HG03064 (cell line): Measurements from ENCODE around the gene RPAIN.
A peak's percentile ranks its signal among the peaks of the same experiment; 100 is the strongest.

ENCODE experiments used
- ATAC-seq: cut with Tn5 transposase; IDR thresholded peaks from one replicate; pipeline ENCODE4 v1.9.1; 2021; ENCODE audit warnings: low read depth; ENCODE audit not compliant: unreplicated experiment

RPAIN gene

GRCh38 chr17:5419959-5420653 is at the start of gene RPAIN:
TSS of gene RPAIN (plus strand) at chr17:5420182. CDS start at chr17:5420211, 29 bp downstream.
- peak; percentile 61 for ATAC-seq

- no peak for ATAC-seq
Measured at GRCh38 chr17:5370411-5370810, 49.6 kb upstream of the RPAIN start.

GRCh38 chr17:5373112-5373511 is 46.9 kb upstream of the RPAIN start:
- ATAC-seq: no peak

- no peak for ATAC-seq
Measured at GRCh38 chr17:5378566-5379207, 41.3 kb upstream of the RPAIN start.

- no peak for ATAC-seq
Measured at GRCh38 chr17:5379351-5380107, 40.5 kb upstream of the RPAIN start.

GRCh38 chr17:5380491-5381135 is 39.4 kb upstream of the RPAIN start:
- no peak for ATAC-seq

- ATAC-seq: no peak
Measured at GRCh38 chr17:5381542-5381941, 38.4 kb upstream of the RPAIN start.

- ATAC-seq: no peak
Measured at GRCh38 chr17:5391678-5392077, 28.3 kb upstream of the RPAIN start.

- ATAC-seq: no peak
Measured at GRCh38 chr17:5396612-5397011, 23.4 kb upstream of the RPAIN start.

GRCh38 chr17:5399767-5400166 is 20.2 kb upstream of the RPAIN start:
- no peak for ATAC-seq

GRCh38 chr17:5405400-5405799 is 14.6 kb upstream of the RPAIN start:
- ATAC-seq: no peak

GRCh38 chr17:5408186-5408585 is 11.8 kb upstream of the RPAIN start:
- ATAC-seq: no peak

- ATAC-seq: no peak
Measured at GRCh38 chr17:5410594-5411272, 9.2 kb upstream of the RPAIN start.

GRCh38 chr17:5413682-5414081 is 6.3 kb upstream of the RPAIN start:
- no peak for ATAC-seq

- no peak for ATAC-seq
Measured at GRCh38 chr17:5416901-5417300, 3.1 kb upstream of the RPAIN start.

- ATAC-seq: no peak
Measured at GRCh38 chr17:5418858-5419355, 1.1 kb upstream of the RPAIN start.

GRCh38 chr17:5419356-5419958 is 525 bp upstream of the RPAIN start, which contains the start of gene NUP88:
TSS of gene NUP88 (minus strand) at chr17:5419662. CDS start at chr17:5419650, 12 bp downstream.
- peak; percentile 79 for ATAC-seq

GRCh38 chr17:5422505-5422904 is 2.5 kb downstream of the RPAIN start:
- ATAC-seq: no peak

GRCh38 chr17:5424909-5425308 is 4.9 kb downstream of the RPAIN start:
- ATAC-seq: no peak

- ATAC-seq: no peak
Measured at GRCh38 chr17:5425826-5426225, 5.8 kb downstream of the RPAIN start.
